CD4-positive, alpha-beta memory T cell (primary cell): ENCODE data around the gene LZTR1. TPM values are rescaled to one million over a fixed set of nuclear protein-coding genes. Genes with fewer than 3 reads are reported as not detected.
A peak's percentile ranks its signal among the peaks of the same experiment; 100 is the strongest.

Experiments
- CTCF ChIA-PET: fragments of 350-600 bp; sonication (Branson Sonifier 250); formaldehyde crosslinking; loops from one replicate; lab custom pipeline; 2021; ENCODE audit warnings: inconsistent platforms; ENCODE audit not compliant: partially characterized antibody; lab: Charles Lee
- POLR2A ChIA-PET: fragments of 350-600 bp; sonication (Branson Sonifier 250); formaldehyde crosslinking; loops from one replicate; lab custom pipeline; 2021; ENCODE audit not compliant: partially characterized antibody; lab: Charles Lee
- DNase-seq, 5 donors: peaks; one replicate each; pipeline versions ENCODE4 v3.0.0 to v3.0.0-alpha.2; 2020 to 2022; ENCODE audit warnings: mixed read lengths in 1 of 5
- H3K27ac ChIP-seq: one replicate; pipeline ENCODE4 v1.7.0; 2013; ENCODE audit warnings: low read depth, low read length
- H3K27me3 ChIP-seq: 2 replicates; pipeline ENCODE4 v1.7.0; 2013; ENCODE audit warnings: mild to moderate bottlenecking, low read length, moderate library complexity; ENCODE audit not compliant: insufficient read depth
- H3K36me3 ChIP-seq: 2 replicates; pipeline ENCODE4 v1.7.0; 2013; ENCODE audit warnings: mild to moderate bottlenecking, low read length, moderate library complexity; ENCODE audit not compliant: insufficient read depth
- H3K4me1 ChIP-seq: 2 replicates; pipeline ENCODE4 v1.7.0; 2013; ENCODE audit warnings: mild to moderate bottlenecking, low read length, moderate library complexity; ENCODE audit not compliant: insufficient read depth
- H3K4me3 ChIP-seq, 2 donors: one replicate each; pipeline ENCODE4 v1.7.0; 2013; ENCODE audit warnings: low read length in 2 of 2, mild to moderate bottlenecking in 1 of 2
- H3K9me3 ChIP-seq, 2 donors: one replicate each; pipeline ENCODE4 v1.7.0; 2013; ENCODE audit warnings: low read length in 2 of 2, control low read depth in 1 of 2; ENCODE audit not compliant: control insufficient read depth in 1 of 2
- H3K27ac Mint-ChIP-seq, 7 donors: one replicate each; pipeline ENCODE4 v1.8.0; 2020 to 2021; ENCODE audit warnings: mixed read lengths in 7 of 7, mild to moderate bottlenecking in 6 of 7, inconsistent platforms in 3 of 7, moderate library complexity in 3 of 7
- H3K27me3 Mint-ChIP-seq, 2 donors: one replicate each; pipeline ENCODE4 v1.8.0; 2020 to 2021; ENCODE audit warnings: mixed read lengths in 2 of 2
- H3K36me3 Mint-ChIP-seq, 2 donors: one replicate each; pipeline ENCODE4 v1.8.0; 2020 to 2021; ENCODE audit warnings: mixed read lengths in 2 of 2, inconsistent platforms in 1 of 2, mild to moderate bottlenecking in 1 of 2
- H3K4me1 Mint-ChIP-seq, 4 donors: one replicate each; pipeline ENCODE4 v1.8.0; 2020 to 2021; ENCODE audit warnings: mixed read lengths in 4 of 4, mild to moderate bottlenecking in 1 of 4
- H3K4me3 Mint-ChIP-seq, 8 donors: one replicate each; pipeline ENCODE4 v1.8.0; 2020 to 2021; ENCODE audit warnings: mixed read lengths in 8 of 8, mild to moderate bottlenecking in 7 of 8, moderate library complexity in 6 of 8, inconsistent platforms in 3 of 8
- H3K9me3 Mint-ChIP-seq, 8 donors: one replicate each; pipeline ENCODE4 v1.8.0; 2020 to 2021; ENCODE audit warnings: mixed read lengths in 8 of 8, mild to moderate bottlenecking in 5 of 8, inconsistent platforms in 3 of 8, moderate library complexity in 1 of 8
- intact Hi-C: fragments of 100-400 bp; cut with micrococcal nuclease; formaldehyde crosslinking; loops from one replicate; pipeline ENCODE4 v1.15.1; 2023
- polyA plus RNA-seq, 2 donors: library from polyadenylated mRNA; unstranded; fragments of 300-500 nt; fragmentation: Illumina TruSeq; gene quantifications; one replicate each; pipeline ENCODE4 v1.2.3, GENCODE V29; 2021
- total RNA-seq, 2 experiments: library from RNA; stranded (reverse); gene quantifications; one replicate each; pipeline ENCODE4 v1.2.3, GENCODE V29; 2021

The LZTR1 gene
- total and polyA plus RNA-seq, 4 experiments from 2014 or later, result 5.5 to 114 (median 64.8) TPM

DNA sequence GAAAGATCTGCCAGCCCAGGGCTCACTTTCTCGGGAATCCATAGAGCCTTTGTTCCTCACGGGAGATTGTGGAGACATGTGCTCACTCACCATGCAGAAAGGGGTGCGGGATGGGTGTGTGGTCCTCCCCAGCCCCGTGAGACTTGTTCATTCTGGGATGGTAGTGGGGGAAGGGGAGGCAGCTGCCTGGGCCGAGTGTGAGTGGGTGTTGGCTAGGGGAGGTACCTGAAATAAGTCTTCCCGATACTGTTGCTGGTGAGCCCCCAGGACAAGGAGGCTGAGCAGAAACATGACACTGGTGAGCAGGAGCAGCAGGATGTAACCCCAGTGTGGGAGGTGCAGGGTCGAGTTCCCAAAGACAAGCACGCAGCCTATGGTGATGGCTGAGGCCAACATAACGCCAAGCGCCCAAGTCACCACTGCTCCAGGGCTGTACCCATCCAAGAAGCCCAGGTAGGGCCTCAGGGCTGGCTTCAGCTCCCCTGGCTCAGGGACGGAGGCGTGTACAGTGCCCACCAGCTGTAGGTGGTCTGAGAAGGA, 47.5 kb downstream of the LZTR1 start:
- Histone ChIP-seq H3K27me3 (peaks cover 6% of the 10 kb centered on the region), H3K4me1 (peaks cover 13% of the 10 kb centered on the region), H3K4me3 (no peak overlapping the region), H3K9me3 (no peaks in the 10 kb centered on the region), H3K27ac (no peak overlapping the region), H3K36me3 (no peaks in the 10 kb centered on the region)
- ChIA-PET POLR2A (no interaction called here), CTCF (no interaction called here)
- peak overlapping the region in 1 of 8 donors; percentile 55 for H3K4me3 Mint-ChIP-seq
- intact Hi-C loops, result no loop called here
- no peaks in the 10 kb centered on the region for H3K36me3 Mint-ChIP-seq
- peaks cover 17 to 22% of the 10 kb centered on the region in 2 donors for H3K27me3 Mint-ChIP-seq
- no peak for DNase-seq
- H3K9me3 Mint-ChIP-seq, result no peaks in the 10 kb centered on the region
- no peak overlapping the region for H3K27ac Mint-ChIP-seq
- H3K4me1 Mint-ChIP-seq, result peaks cover 7 to 21% (median 12%) of the 10 kb centered on the region in 4 donors

DNA sequence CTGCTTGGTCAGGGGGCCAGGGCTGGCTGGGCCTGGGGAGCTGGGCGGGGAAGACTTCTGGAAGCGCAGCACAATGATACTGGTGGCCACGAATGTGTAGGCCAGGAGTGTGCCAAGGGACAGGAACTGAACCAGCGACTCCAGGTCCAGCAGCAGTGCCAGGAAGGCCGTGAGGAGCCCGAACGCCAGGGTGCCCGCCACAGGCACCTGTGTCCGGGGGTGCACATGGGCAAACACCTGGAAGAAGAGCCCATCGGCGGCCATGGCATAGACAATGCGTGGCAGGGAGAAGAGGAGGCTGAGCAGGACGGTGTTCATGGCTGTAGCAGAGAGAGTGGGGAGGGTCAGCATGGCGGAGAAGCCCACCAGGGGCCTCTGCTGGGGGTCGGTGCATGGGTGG, 47.9 kb downstream of the LZTR1 start:
- Mint-ChIP-seq H3K4me3 (peak overlapping the region in 1 of 8 donors; percentile 24), H3K4me1 (peaks cover 5 to 20% (median 11%) of the 10 kb centered on the region in 4 donors), H3K9me3 (no peaks in the 10 kb centered on the region), H3K36me3 (no peaks in the 10 kb centered on the region), H3K27me3 (peaks cover 17 to 23% of the 10 kb centered on the region in 2 donors), H3K27ac (peak overlapping the region in 1 of 7 donors; percentile 74)
- ChIA-PET POLR2A (no interaction called here), CTCF (no interaction called here)
- Histone ChIP-seq H3K9me3 (no peaks in the 10 kb centered on the region), H3K36me3 (no peaks in the 10 kb centered on the region), H3K4me1 (peaks cover 11% of the 10 kb centered on the region), H3K4me3 (no peak overlapping the region), H3K27ac (no peak overlapping the region), H3K27me3 (peaks cover 6% of the 10 kb centered on the region)
- no peak for DNase-seq
- intact Hi-C loops, result no loop called here

DNA sequence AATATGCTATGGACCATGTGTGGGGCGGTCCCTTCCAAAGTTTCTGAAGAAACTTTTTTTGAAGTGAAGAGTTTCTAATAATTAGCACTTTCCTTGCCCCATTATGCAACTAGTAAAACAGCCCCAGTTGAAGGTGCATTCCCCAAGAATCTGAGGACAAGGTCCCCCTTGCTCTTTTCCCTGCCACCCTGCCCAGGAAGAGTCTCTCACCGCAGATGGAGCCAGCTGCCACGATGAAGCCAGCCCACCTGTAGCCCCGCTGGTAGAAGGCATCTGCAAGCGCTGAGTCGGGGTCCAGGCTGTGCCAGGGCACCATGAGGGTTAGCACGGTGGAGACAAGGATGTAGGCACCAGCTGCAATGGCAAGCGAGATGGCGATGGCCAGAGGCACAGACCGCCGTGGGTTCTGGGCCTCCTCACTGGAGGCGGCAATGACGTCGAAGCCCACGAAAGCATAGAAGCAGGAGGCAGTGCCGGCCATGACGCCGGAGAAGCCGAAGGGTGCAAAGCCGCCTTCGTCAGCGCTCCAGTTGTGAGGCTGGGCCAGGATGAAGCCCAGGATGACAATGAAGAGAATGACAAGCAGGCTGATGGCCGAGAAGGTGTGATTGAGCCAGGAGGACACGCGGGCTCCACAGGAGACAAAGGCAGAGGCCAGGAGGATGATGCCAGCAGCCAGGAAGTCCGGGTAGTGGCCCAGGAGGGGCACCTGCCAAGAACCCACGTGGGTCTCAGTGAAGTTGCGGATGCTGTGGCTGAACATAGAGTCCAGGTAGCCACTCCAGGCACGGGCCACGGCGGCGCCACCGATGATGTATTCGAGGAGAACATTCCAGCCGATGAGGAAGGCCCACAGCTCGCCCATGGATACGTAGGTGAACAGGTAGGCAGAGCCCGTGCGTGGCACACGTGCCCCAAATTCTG, 48.8 kb downstream of the LZTR1 start:
- no peaks in the 10 kb centered on the region for H3K9me3 ChIP-seq
- peaks cover 0 to 11% (median 3%) of the 10 kb centered on the region in 4 donors for H3K4me1 Mint-ChIP-seq
- peak overlapping the region in 2 of 8 donors; percentile 36 to 52 for H3K4me3 Mint-ChIP-seq
- peaks cover 17 to 25% of the 10 kb centered on the region in 2 donors for H3K27me3 Mint-ChIP-seq
- no peak overlapping the region for H3K4me3 ChIP-seq
- CTCF ChIA-PET, result no interaction called here
- no peak overlapping the region for H3K27ac Mint-ChIP-seq
- no peaks in the 10 kb centered on the region for H3K9me3 Mint-ChIP-seq
- H3K27ac ChIP-seq, result no peak overlapping the region
- H3K36me3 Mint-ChIP-seq, result no peaks in the 10 kb centered on the region
- H3K36me3 ChIP-seq, result no peaks in the 10 kb centered on the region
- H3K4me1 ChIP-seq, result peaks cover 2% of the 10 kb centered on the region
- DNase-seq, result no peak
- intact Hi-C loops, result no loop called here
- peaks cover 9% of the 10 kb centered on the region for H3K27me3 ChIP-seq
- POLR2A ChIA-PET, result no interaction called here

DNA sequence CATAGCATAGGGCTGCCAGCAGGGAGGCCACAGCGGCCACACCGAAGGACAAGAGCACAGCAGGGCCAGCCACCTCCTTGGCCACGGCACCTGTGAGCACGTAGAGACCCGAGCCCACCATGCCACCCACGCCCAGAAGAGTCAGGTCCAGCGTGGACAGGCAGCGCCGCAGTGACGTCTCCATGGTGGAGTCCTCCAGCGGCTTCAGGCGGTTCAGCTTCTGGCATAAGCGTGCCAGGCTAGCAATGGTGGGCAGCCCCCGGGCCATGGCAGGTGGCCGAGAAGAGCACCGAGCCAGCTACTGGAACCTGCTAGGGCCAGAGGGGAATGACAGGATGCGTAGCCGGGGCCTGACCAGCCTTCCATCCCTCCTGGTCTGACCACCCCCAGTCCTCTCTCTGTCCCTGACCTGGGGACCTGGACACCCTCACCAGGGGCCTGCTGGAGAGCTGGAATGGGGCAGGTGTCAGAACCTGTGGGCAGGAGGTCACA, 49.5 kb downstream of the LZTR1 start:
- Mint-ChIP-seq H3K9me3 (no peaks in the 10 kb centered on the region), H3K27me3 (peaks cover 17 to 25% of the 10 kb centered on the region in 2 donors), H3K4me3 (peak overlapping the region in 3 of 8 donors; percentile 6 to 43 (median 35)), H3K36me3 (no peaks in the 10 kb centered on the region), H3K27ac (no peak overlapping the region), H3K4me1 (peaks cover 0 to 11% (median 3%) of the 10 kb centered on the region in 4 donors)
- intact Hi-C loops, result no loop called here
- no peak for DNase-seq
- no peak overlapping the region for H3K27ac ChIP-seq
- H3K27me3 ChIP-seq, result peaks cover 9% of the 10 kb centered on the region
- no peak overlapping the region for H3K4me3 ChIP-seq
- H3K36me3 ChIP-seq, result no peaks in the 10 kb centered on the region
- POLR2A ChIA-PET, result no interaction called here
- CTCF ChIA-PET, result no interaction called here
- no peaks in the 10 kb centered on the region for H3K9me3 ChIP-seq
- H3K4me1 ChIP-seq, result no peaks in the 10 kb centered on the region

DNA sequence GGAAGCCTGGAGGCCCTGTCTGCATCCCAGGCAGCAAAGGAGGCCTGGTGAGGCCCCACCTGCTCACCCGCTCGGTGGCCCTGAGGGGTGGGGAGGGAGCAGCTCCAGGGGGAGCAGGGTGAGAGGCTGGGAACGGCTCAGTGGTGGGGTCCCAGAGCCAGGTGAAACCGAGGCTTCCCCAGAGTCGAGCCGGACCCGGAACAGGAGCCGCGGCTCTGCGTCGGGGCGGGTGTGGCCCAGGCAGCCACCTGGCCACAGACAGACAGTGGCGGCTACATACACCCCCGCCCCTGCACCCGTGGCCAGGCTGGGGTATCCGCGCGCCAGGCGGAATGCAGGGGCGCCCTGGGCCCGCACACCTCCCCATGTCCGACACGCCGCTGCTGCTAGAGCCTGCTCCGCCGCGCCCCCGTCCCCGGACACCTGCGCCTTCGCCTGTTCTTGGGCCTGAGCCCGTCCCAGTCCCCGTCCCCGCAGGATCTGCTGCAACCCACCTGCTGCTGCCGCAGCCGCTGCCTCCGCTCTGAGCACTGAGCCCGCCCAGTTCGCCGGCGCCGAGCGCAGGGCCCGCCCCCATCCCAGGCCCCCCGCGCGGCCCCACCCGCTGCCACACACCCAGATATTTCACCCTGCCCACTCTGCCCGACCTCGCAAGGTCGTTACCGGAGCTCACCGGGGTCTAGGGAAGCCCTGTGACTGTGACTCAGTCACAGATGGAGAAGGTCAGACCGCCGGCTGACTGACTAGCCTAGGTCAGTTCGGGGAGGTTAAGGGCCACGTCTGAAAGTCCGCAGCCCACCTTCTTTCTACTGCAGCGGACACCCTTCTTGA, 50.2 kb downstream of the LZTR1 start, which contains the start of gene SLC7A4:
Gene SLC7A4 (minus strand): TSS at position 525 of the 831 bp plus-strand sequence. CDS start 749 bp downstream, outside the sequence.
- no peaks in the 10 kb centered on the region for H3K9me3 ChIP-seq
- H3K4me3 ChIP-seq, result no peak within 1 kb of the TSS
- DNase-seq, result no peak
- Mint-ChIP-seq H3K27ac (no peak within 1 kb of the TSS), H3K4me3 (peak within 1 kb of the TSS in 5 of 8 donors; percentile 6 to 43 (median 35)), H3K27me3 (peaks cover 18 to 25% of the 10 kb centered on the region in 2 donors), H3K4me1 (peaks cover 0 to 11% (median 3%) of the 10 kb centered on the region in 4 donors), H3K36me3 (no peaks in the 10 kb centered on the region), H3K9me3 (no peaks in the 10 kb centered on the region)
- ChIA-PET CTCF (no interaction called here), POLR2A (no interaction called here)
- H3K27me3 ChIP-seq, result peaks cover 9% of the 10 kb centered on the region
- H3K36me3 ChIP-seq, result no peaks in the 10 kb centered on the region
- intact Hi-C loops, result no loop called here
- no peaks in the 10 kb centered on the region for H3K4me1 ChIP-seq
- H3K27ac ChIP-seq, result no peak within 1 kb of the TSS

DNA sequence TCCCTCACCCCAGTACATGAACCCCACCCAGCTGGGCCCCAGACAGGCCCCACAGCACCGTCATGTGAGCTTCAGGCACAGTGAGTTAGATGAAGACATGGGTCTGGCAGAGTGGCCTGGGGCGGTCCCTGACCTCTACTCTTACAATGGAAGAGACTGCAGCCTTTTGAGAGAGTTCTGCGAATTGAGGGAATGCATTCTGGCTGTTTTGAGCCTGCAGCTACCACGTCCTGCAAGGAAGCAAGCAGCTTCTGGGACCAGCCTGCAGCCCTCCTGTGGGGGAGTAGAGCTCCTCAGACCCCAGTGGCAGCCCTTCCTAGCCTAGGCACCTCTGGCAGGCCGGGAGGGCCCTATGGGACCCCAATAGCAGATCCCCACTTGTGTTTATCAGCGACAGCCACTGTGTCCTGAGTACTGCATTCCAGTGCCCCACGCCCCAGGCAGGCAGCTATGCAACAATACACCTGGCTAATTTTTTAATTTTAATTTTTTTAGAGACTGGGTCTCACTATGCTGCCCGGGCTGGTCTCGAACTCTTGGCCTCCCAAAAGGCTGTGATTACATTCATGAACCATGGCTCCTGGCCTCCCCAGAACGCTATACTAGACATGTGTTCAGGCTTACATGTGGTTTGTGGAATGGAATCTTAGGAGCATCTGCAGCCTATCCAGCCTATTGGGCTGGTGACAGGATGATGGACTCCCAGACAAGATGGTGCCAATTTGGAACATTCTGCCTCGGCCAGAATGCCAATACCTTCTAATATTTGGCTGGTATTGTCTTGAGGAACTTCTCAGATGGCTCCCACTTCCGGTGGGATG, 51.0 kb downstream of the LZTR1 start:
- no peak overlapping the region for H3K27ac ChIP-seq
- H3K9me3 ChIP-seq, result no peaks in the 10 kb centered on the region
- CTCF ChIA-PET, result no interaction called here
- Mint-ChIP-seq H3K9me3 (no peaks in the 10 kb centered on the region), H3K4me3 (peak overlapping the region in 1 of 8 donors; percentile 26), H3K4me1 (peaks cover 0 to 11% (median 3%) of the 10 kb centered on the region in 4 donors), H3K36me3 (no peaks in the 10 kb centered on the region), H3K27me3 (peaks cover 20 to 25% of the 10 kb centered on the region in 2 donors), H3K27ac (no peak overlapping the region)
- no peaks in the 10 kb centered on the region for H3K4me1 ChIP-seq
- peaks cover 9% of the 10 kb centered on the region for H3K27me3 ChIP-seq
- POLR2A ChIA-PET, result no interaction called here
- no peak overlapping the region for H3K4me3 ChIP-seq
- DNase-seq, result no peak
- intact Hi-C loops, result no loop called here
- H3K36me3 ChIP-seq, result no peaks in the 10 kb centered on the region
